ENCODE results near the gene SUN2.

GRCh38 chr22:38728871-38729796 lies 26.7 kb downstream of the SUN2 start:
- TF ChIP-seq, protein P1, sequence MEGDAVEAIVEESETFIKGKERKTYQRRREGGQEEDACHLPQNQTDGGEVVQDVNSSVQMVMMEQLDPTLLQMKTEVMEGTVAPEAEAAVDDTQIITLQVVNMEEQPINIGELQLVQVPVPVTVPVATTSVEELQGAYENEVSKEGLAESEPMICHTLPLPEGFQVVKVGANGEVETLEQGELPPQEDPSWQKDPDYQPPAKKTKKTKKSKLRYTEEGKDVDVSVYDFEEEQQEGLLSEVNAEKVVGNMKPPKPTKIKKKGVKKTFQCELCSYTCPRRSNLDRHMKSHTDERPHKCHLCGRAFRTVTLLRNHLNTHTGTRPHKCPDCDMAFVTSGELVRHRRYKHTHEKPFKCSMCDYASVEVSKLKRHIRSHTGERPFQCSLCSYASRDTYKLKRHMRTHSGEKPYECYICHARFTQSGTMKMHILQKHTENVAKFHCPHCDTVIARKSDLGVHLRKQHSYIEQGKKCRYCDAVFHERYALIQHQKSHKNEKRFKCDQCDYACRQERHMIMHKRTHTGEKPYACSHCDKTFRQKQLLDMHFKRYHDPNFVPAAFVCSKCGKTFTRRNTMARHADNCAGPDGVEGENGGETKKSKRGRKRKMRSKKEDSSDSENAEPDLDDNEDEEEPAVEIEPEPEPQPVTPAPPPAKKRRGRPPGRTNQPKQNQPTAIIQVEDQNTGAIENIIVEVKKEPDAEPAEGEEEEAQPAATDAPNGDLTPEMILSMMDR (IDR thresholded peaks at IDR 0.05): no peak
- TF ChIP-seq POLR2A (IDR thresholded peaks at IDR 0.05): no peak
- TF ChIP-seq POLR2AphosphoS5 (IDR thresholded peaks at IDR 0.05; ENCODE audit: insufficient read depth in 1 of 2, low read depth in 1 of 2): no peak
